DMS114 treated with DMSO at 0.1 percent for 48 hours (cell line): Measurements from ENCODE around the gene MSI2.

Source experiments
- DNase-seq: peaks from one replicate; lab custom pipeline; 2025; ENCODE audit not compliant: unreplicated experiment; lab: John Stamatoyannopoulos, UW

The MSI2 gene

DNA sequence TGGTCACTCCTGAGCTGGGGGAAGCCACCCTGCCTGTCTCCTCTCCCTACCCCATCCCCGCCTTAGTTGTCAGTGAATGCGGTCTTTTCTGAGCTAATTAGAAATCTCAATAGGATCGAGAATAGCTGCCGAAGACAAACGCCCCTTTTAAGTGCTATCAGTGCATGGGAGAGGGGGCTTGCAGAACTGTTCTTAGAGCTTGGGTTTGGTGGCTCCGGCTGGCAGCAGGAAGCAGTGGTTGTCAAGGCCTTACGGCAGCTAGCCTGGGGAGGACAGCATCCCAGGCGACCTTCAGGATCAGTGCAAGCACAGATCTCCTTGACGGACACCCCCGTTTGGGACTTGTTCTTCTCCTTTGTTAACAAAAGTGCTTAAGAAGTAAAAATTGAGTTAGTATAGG lies 293.7 kb downstream of the MSI2 start:
- DNase-seq = no peak

DNA sequence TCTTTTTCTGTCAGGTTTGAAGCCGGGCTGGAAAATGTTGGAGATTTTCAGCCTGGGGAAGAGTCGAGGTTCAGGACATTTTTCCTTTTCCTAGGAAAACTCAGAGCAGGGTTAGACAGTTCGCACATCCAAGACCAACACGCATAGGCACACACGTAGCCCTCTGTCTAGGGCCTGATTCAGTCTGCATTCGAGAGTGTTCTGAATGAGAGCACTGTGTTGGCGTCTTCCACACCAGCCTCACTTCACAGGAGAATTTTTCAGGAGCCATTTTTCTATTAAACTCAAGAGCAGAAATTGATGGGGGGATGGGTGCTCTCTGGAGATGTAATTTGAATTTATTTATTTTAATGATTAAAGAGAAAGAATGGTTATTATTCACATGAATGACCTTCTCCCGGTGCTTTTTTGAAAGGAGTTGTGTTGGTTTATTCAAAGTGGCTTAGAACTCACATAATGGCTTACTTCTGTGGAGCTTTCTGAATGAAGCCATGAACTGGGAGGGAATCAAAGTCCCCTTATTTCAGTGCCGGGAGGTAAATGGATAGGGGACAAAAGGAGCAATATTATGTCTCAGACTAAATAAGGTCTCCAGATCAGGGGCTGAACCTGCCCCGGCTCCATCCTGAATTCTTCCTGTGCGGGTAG lies 294.5 kb downstream of the MSI2 start:
- DNase-seq = no peak

DNA sequence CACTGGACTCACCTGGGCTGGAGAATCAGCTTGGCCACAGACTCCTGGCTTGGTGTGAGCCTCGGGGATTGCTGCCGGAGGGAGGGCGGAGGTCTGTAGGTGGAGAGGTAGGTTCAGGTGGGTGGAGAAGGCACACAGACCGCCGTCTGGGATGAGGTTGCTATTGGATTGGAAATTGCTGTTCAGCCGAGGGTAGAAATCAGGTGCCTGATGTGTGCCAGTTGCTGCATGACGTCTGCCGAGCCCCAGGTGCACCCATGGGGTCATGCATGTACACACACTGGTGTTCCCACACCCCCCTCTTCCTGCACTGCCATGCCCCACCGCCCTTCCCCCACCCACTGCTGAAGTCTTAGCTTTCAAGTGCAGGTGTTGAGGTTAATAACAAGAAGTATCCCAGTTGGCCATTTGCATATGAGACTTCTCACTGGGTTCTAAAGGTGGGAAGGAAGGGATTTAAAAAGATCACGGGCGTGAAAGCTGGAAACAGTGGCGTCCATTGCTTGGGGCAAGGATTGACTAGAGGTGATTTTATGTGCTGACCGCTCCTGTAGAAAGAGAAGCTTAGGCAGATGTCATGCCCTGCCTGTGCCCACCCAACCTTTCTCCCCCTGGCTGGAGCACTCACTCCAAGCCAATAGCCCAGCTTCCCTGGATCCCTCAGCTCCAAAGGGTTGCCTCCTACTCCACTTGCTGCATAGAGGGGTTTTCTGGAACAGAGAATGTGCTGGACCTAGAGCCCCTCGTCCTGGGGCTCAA lies 295.2 kb downstream of the MSI2 start:
- no peak for DNase-seq

DNA sequence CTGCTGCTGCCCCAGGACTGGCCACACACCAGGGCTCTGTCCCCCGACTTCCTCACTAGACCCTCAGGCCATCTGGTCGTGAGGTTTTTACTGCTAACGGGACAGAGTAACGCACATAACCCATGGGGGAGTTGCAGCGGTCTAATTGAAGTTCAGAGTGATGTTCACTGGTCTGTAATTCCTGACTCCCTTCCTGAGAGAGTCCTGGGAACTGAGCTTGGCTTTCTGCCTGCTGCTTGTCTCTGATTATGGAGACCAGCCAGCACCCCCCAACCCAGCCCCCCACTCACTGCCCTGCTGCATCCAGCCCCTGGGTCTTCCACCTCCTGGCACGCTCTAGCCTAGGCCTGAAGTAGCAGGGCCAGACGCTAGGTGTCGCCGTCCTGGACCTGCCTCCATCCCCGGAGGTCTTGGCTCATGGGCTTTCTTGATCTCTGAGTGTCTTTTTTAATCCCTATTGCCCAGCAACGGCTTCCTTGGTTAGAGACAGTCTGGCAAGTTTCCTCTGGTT lies 295.8 kb downstream of the MSI2 start:
- no peak for DNase-seq

DNA sequence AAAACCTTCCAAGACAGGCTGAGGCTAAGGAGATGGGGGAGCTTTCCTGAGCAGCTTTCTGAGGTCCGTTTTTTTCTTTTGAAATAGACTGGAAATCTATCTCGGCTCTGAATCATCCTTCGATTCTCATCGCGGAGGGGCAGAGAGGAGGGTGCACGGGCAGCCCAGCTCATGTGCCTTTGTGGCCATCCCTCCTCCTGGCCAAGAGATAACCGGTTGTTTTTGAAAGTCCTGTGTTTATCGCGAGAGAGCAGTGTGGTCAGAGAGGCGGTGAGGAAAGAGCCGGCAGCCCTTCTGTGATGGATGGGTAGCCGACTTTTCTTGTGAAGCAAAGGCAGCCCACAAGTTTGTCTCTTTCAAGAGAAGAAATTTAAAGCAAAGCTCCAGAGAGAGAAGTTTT lies 297.2 kb downstream of the MSI2 start:
- DNase-seq = no peak

DNA sequence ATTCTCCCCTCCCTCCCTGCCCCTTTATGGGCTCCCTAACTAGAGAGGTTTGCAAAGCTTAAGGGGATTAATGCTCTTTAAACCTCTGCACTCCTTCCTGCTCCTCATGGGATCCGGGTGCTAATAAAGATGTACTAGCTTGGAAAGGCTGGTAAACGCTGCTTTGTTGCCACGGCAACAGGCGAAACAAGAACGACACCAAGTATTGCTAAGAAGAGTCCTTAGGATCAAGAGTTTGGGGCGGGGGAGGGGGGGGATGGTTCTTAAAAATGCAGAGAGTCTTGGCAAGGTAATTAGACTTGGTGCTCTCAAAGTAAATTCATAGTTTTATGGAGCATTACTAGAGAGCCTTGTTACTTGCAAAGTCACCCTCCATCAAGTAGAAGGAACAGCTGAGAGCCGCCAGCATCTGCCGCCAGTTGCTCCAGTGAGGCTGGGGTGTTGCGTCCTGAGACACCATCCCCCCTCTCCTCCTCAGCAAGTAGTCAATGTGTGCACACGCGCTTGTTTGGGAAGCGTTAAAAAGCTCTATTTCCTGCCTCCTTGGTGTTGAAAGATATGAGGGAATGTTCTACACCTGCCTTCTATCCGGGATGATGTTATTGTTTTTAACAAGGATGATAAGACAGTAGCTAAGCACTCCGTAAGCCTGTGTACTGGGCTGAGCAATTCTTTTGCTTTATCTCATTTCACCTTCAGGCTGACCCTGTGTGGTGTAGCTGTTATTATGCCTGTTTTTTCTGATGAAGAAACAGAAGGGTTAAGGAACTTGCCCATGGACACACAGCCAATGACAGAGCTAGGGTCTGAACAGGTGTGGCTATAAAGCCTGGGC lies 297.9 kb downstream of the MSI2 start:
- no peak for DNase-seq

DNA sequence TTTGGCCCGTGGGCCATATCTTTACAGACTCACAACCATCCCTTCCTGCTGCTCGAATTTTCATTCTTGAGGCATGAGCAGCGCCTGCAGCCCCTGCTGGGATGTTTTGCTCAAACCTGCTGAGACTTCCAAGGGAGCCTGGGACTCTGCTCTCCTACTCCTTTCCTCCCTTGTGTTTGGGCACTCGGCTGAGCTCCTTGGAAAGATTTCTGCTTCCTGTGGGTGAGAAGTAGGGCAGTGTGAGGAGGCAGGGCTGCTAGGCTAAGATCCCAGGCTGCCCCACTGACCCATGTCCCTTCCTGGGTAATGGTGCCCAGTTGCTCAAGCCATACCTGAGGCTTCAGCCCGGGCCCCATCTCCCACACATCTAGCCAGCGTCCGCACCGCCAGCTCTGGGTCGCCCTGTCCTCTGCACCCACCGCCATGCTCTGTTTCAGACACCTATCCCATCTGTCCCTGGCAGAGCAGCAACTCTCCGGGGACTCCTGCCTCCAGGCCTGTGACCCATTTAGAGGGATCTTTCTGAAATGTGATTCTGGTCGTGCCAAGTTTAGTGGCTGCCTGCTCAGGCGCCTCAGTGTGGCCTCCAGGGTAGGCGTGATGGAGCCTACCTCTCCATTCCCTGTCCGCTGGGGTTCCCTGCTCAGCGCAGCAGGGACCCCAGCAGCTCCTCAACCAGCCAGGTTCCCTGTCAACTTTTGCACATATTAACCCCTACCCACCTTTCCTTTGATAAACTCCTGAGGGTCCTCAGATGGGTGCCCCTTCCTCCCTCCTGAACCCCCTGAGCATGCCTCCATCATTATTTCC lies 298.7 kb downstream of the MSI2 start:
- DNase-seq = no peak

DNA sequence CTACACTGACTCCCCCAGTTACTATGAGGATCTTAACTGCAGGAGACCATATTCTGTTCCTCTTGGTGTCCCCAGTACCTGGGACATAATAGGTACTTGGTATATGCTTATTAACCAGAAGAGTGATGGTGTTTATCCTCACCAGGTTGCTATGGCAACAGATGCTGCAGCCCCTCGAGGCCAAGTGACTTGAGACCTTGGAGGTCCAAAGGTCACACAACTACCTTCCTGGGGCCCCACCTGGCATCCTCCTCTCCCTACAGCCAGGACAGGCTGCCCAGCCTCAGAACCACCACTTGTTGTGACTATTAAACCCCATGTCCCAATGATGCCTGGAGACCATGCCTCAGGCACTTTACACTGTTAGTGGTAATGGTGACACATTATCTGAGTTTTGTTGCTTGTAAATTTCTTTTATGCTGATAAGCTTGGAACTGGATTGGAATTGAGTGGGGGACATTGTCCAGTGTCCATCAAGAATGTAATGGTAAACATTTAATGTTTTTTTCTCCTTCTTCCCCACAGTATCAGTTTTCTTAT lies 299.4 kb downstream of the MSI2 start:
- no peak for DNase-seq

DNA sequence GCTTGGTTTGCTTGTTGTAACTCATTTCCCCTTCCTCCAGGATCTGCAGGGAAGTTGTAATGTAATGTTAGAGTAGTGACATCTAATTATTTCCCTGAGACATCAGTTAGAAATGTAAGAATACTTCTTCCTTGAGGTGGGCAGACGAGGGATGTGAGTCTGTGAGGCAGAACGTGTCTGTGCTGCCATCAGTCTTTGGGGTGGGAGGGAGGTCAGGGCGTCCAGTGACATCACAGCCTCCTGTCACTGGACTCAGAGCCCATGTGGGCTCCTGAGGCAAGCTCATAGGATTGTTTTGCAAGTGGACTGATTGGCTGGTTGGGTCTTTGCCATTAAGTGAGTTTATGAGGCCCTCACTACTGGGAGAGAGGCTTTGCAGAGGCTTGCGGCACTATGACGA lies 300.0 kb downstream of the MSI2 start:
- no peak for DNase-seq

DNA sequence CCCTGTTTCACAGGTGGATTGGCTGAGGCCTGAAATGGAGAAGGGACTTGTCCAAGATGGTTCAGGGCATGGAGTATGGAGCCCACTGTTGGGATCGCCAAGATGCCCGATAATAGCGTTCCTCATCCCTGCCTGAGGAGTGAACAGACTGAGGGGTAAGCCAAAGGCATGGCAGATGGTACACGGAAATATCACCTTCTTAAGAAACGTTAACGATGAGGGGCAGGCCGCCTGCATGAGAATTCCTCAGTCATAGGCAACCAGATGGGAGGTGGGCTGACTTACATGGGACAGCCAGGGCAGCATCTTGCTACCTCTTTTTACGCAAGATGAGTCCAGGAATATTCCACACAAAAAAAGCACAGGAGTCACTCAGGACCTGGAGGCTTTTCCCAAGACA lies 300.7 kb downstream of the MSI2 start:
- DNase-seq = no peak

DNA sequence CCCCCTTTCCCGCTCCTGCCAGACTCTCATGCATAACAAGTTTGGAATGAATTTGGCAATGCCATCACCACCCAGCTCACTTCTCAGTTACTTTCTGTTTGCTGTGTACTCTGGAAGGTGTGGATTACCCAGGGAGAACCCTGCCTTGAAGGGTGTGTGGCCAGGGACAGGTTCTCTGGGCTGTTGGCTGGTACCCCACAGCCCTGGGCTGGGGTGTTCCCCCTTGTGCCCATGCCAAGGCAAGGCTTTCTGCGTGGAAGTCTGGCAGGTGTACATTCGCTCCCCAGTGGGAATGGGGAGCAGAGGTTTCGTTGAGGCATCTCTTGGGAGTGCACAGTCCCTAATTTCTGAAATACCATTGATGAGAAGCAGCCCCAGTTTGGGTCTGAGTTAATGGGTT lies 301.1 kb downstream of the MSI2 start:
- DNase-seq = no peak

DNA sequence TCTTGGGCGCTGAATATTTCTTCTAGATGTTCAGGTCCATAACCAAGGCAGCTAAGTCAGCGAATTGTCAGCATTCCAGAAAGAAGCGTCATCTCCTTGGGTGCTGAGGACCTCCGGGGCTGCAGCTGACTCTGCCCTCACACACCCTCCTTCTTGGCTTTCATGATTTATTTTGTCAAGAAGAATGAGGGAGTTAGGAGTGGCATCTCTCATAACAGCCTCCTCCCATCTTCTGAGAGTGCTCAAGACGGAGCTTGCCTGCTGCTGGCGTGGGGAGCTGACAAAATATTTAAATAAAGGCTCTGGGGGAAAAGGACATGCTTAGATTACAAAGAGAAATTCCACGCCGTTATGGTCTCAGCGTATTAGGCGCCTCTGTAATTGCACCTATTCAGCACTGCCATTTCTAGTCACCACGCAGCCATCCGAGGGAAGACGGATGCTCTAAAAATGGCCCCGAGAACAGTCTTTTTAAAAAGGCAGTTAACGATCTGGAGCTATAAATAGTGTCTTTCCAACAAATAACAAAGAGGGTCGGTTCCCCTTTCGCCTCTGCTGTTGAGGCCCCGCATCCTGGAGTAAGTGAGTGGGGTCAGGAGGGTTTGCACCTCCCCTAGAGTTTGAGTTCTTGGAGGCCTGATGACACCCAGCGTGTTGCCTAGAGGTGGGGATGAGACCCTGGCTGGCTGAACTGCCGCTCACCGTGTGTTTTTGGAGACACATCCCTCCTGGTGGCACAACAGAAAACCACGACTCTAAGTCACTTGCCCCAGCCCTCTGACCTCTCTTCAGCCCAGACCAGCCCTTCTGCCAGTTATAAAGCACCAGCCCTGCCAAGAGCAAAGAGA lies 301.7 kb downstream of the MSI2 start:
- DNase-seq = no peak

DNA sequence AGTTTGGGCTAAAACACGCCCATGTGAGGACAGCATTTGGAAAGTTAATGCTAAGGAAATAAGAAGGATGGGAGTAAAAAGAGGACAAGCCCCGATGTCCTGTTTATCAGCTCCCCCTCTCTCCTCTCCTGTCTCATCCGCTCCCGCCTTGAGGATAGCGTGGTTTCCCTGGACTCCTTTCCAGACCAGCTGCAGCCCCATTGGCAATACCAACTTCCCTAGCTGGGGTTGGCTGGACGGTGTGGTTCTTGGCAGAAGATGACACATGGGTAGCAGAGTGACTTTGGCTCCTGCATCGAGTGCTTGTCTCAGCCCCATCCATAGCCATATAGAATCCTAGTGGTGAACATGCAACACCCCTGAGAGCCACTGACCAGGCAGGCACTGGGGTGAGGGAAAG lies 302.9 kb downstream of the MSI2 start:
- no peak for DNase-seq

DNA sequence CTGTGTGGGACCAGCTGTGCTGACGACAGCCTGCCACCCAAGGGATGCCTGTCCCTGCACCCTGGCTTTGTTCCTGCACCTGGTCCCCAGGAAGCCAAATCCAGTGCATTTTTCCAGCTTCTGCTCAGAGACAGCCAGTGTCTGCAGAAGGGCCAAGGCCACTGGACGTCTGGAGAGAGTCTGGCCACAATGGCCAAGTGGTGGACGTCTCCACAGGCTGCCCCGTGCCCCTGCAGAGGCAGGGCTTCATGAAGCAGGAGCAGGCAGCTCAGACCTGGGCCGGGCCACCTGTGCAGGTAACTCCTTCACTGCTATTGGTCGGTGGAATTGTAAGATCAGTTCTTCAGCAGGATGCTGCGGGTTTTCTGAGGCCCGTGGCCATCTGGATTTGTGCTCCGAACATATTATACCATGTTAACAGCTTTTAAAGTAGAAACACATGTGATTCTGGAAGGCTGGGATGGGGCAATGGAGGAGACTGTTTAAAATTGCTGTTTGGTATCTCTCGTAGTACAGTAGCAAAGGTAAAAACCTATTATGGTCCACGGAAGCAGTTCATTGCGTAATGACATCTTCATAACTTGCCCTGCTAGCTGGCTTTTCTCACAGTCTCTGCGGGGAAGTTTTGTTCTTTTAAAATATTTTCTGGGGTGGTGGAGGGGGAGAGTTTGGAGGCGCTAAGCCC lies 303.5 kb downstream of the MSI2 start:
- no peak for DNase-seq

DNA sequence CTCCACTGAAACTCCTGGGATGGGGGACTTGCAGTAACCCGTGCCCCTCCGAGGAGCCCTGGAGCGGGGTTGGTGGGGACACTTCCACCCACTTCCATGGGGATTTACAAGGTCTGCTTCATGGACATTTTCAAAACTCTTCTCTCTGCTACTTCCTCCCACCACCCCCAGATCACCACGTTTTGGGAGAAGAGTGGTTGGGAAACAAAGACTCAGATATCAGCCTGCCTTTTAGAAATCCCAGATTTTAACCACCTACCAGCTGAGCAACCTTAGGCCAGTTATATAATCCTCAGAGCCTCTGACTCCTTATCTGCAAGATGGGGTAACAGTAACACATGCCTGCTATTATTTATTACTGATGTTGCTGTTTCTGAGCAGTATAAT lies 304.0 kb downstream of the MSI2 start:
- DNase-seq = no peak

DNA sequence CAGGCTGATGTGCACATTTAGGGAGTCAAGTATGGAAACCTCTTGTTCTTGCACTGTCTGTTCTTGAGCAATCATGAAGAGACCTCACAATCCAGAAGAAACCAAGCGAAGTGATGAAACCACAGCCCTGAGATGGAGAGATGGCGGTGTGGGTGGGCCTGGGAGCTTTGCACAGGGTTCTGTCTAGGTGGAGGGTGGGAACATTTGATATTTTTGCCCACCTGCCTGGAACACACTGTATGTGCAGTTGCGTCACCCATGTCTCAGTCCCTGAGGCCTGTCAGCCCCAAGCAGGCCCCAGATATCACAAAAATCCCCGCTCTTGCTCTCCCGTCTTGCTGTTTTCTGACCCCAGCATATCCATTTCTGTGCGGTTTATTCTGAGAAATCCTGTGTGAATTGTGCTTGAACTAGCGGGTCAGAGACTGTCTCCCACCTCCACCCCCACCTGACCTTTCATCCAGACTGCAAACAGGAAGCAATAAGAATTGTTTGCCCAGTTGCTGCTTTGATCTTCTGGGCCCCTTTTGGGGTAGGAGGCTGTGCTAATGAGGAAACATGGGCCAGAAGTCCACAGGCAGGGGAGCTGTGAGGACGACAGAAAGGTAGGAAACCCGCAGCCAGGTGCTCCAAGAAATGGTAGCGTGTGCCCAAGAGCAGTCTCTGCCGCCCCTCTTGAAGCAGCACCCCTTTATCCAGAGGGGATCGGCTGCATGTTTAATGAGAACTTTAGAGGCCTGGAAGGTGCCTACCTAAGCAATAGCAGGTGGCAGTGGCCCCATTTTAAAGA lies 304.9 kb downstream of the MSI2 start:
- no peak for DNase-seq

DNA sequence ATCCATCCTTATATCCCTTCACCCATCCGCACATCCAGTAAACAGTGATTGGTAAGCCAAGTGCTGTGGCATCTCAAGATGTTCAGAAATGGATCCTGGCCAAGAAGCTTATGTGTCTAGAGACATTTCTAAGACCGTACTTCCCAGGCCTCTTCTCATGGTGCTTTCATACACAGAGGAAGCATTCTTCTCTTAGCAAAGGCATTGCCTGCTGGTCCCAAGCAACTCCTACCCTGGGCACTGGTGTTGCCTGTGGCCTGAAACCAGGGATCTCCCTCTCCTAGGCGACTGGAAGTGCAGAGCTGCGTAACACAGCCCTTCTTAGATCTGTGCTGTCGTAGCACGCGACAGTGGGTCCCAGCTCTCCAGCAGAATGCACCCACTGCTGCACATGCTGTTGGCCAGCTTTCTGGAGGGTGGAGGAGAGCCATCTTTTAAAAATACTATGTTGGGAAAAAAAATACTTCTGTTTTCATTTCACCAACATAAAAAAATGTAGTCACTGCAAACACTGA lies 305.9 kb downstream of the MSI2 start:
- DNase-seq = no peak

DNA sequence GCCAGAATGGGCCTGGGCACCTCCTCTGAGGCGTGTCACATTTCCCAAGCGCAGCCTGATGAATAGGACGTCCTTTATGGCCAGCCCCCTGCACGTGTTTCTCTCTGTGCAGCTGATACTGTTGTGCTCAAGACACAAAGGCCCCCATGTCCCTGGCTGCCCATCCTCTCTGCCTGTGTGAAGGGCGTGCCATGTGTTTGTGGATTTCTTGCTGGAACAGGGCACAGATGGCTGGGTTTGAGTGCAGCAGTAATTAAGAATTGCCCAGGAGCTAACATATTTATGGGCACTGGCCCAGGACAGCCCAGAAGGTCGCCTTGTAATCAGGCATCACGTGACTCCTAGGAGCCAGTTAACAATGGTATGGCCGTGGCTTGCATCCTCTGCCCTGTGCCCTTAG lies 307.6 kb downstream of the MSI2 start:
- no peak for DNase-seq
